GM19099 (cell line): ENCODE measurements around the gene CPAMD8.

ENCODE experiments used
- POLR2A ChIP-seq: IDR thresholded peaks from 3 replicates; pipeline ENCODE4 v1.6.1; 2011; ENCODE audit warnings: low read depth; ENCODE audit not compliant: insufficient read length; ENCODE audit errors: extremely low read depth

The CPAMD8 gene

GRCh38 chr19:16895467-16896145, 131.0 kb downstream of the CPAMD8 start:
- TF ChIP-seq POLR2A, result no peak

GRCh38 chr19:16894080-16894479, 132.5 kb downstream of the CPAMD8 start:
- TF ChIP-seq POLR2A, result no peak

- peak; percentile 21 for TF ChIP-seq POLR2A
These were observed 133.0 kb downstream of the CPAMD8 start for GRCh38 chr19:16893686-16893989.

GRCh38 chr19:16892868-16893685, 133.5 kb downstream of the CPAMD8 start:
- no peak for TF ChIP-seq POLR2A

GRCh38 chr19:16892436-16892835, 134.2 kb downstream of the CPAMD8 start:
- TF ChIP-seq POLR2A, result no peak

GRCh38 chr19:16891696-16892382, 134.8 kb downstream of the CPAMD8 start:
- TF ChIP-seq POLR2A, result no peak

GRCh38 chr19:16890461-16891184, 136.0 kb downstream of the CPAMD8 start:
- TF ChIP-seq POLR2A, result no peak

- no peak for TF ChIP-seq POLR2A
These were observed 136.6 kb downstream of the CPAMD8 start for GRCh38 chr19:16889883-16890460.

GRCh38 chr19:16889366-16889882, 137.2 kb downstream of the CPAMD8 start:
- TF ChIP-seq POLR2A, result no peak

- no peak for TF ChIP-seq POLR2A
These were observed 137.8 kb downstream of the CPAMD8 start, which contains the start of gene F2RL3 for GRCh38 chr19:16888629-16889365. F2RL3 (plus strand) TSS chr19:16888999; CDS start chr19:16889190, 191 bp downstream.

GRCh38 chr19:16887353-16888265, 139.0 kb downstream of the CPAMD8 start:
- TF ChIP-seq POLR2A, result no peak

GRCh38 chr19:16886305-16886880, 140.2 kb downstream of the CPAMD8 start:
- TF ChIP-seq POLR2A, result no peak

- TF ChIP-seq POLR2A, result no peak
These were observed 141.4 kb downstream of the CPAMD8 start for GRCh38 chr19:16885166-16885565.

GRCh38 chr19:16883522-16883921, 143.1 kb downstream of the CPAMD8 start:
- TF ChIP-seq POLR2A, result no peak
